Left renal pelvis (tissue), 4 donors: ENCODE data around the gene MRPS35. TPM values are rescaled to one million over a fixed set of nuclear protein-coding genes. Genes with fewer than 3 reads are reported as not detected.

Experiments used
- DNase-seq, 4 donors: peaks; one replicate each; pipeline ENCODE4 v3.0.0-alpha.2; 2013; ENCODE audit warnings: low read depth in 4 of 4, low spot score in 3 of 4
- polyA plus RNA-seq, 4 donors: library from polyadenylated mRNA; unstranded; fragments of 120-200 nt; gene quantifications; one replicate each; pipeline ENCODE4 v1.2.1, GENCODE V29; 2013; ENCODE audit not compliant: insufficient read length in 4 of 4

Gene MRPS35
- polyA plus RNA-seq, 4 donors = 43.4 to 92.2 (median 77.7) TPM

DNA sequence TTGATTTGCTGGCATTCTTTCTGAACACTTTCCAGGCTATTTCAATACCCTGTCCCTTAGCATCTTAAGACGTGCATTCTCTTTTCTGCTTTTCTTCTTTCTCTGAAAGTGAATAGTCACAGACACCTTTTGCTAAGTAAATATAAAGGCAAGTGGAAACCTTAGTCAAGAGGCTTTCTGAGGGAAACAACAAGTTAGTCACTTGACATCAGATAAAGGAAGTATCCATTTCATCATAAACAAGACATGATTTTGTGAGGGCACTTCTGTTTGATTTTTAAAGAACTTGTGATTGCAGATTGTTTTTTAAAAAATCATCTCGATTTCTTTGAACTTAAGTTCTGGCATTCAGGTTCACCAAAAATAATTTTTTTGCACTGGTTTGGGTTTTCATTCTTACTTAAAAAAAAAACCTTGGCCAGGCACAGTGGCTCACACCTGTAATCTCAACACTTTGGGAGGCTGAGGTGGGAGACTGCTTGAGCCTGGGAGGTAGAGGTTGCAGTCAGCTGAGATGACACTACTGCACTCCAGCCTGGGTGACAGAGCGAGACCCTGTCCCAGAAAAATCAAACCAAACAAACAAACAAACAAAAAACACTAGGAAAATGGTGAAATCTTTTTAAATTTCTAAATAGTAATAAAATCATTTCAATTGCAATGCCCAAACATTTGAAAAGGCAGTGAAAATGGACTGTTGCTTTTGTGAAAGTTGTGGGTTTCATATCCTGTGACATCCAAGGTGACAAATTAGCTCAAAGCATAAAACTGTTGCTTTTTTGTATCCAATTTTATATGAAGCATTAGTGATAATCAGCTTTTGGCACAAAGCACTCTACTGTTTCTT, 61.1 kb downstream of the MRPS35 start:
- DNase-seq = no peak

GRCh38 chr12:27772328-27773049, 61.9 kb downstream of the MRPS35 start:
- DNase-seq = no peak

- no peak for DNase-seq
Measured at GRCh38 chr12:27777141-27777540, 66.5 kb downstream of the MRPS35 start.

DNA sequence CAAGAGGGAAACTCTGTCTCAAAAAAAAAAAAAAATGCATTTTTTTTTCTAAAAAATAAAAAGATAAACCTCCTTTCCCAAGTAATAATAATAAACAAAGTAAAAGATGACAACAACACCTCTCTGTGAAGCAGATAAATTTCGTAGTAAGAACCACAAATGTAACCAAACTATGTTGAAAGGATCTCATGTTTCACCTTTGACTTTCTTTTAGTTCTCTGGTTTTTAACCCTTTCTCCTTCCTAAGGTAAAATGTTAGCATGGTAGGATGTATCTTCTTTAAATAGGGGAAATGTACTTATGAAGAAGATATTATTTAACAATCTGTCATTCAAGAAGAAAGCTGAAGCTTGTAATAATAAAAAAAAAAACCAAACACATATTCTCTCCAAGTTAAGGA, 67.6 kb downstream of the MRPS35 start:
- no peak for DNase-seq

GRCh38 chr12:27779416-27779919, 68.8 kb downstream of the MRPS35 start:
- DNase-seq = peak in 2 of 4 donors; percentile 24 to 48

DNA sequence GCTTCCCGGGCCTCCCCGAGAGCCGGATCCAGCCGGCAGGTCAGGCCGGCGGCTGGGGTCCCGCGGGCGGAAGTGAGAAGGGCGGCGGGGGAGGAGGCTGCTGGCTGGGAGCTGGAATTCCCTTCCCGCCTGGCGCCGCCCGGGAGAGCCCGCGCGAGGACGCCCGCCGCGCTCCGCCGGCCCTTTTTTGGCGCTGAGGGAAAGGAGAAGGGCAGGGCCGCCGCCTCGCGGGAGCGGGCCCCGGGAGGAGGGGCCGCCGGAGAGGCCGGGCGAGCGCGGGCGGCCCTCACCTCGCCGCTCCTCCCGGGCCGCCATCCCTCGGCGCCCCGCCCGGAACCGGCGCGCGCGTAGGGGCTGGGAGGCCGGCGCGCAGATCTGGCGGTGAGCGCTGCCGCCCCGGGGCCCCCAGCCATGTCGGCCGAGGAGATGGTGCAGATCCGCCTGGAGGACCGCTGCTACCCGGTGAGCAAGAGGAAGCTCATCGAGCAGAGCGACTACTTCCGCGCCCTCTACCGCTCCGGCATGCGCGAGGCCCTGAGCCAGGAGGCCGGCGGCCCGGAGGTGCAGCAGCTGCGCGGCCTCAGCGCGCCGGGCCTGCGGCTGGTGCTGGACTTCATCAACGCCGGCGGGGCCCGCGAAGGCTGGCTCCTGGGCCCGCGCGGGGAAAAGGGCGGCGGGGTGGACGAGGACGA, 69.4 kb downstream of the MRPS35 start, which contains the start of the genes KLHL42 and MANSC4:
Gene KLHL42 (plus strand): TSS at position 314 of the 692 bp plus-strand sequence. CDS start 98 bp downstream, at position 412.
Gene MANSC4 (minus strand): TSS at position 317 of the 692 bp plus-strand sequence. CDS start 8,960 bp downstream, outside the sequence.
- DNase-seq = peak; percentile 43 to 64 (median 52)

DNA sequence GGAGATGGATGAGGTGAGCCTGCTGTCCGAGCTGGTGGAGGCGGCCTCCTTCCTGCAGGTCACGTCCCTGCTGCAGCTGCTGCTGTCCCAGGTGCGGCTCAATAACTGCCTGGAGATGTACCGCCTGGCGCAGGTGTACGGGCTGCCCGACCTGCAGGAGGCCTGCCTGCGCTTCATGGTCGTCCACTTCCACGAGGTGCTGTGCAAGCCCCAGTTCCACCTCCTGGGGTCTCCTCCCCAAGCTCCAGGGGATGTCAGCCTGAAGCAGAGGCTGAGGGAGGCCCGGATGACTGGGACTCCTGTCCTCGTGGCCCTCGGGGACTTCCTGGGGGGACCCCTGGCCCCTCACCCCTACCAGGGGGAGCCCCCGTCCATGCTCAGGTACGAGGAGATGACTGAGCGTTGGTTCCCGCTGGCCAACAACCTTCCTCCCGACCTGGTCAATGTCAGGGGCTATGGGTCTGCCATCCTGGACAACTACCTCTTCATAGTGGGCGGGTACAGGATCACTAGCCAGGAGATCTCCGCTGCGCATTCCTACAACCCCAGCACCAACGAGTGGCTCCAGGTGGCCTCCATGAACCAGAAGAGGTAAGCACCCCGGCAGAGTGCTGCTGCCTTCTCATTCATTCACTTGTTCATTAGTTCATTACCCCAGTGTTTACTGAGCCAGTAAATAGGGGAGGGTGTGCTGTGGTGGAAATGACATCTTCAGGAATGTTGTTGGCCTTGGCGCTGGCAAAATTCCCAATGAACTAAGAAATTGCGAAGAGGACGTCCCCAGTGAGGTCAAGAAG, 70.2 kb downstream of the MRPS35 start:
- peak in 2 of 4 donors; percentile 27 to 43 for DNase-seq

GRCh38 chr12:27781680-27782079, 71.0 kb downstream of the MRPS35 start:
- no peak for DNase-seq

- DNase-seq = no peak
Measured at GRCh38 chr12:27782481-27782880, 71.8 kb downstream of the MRPS35 start.

DNA sequence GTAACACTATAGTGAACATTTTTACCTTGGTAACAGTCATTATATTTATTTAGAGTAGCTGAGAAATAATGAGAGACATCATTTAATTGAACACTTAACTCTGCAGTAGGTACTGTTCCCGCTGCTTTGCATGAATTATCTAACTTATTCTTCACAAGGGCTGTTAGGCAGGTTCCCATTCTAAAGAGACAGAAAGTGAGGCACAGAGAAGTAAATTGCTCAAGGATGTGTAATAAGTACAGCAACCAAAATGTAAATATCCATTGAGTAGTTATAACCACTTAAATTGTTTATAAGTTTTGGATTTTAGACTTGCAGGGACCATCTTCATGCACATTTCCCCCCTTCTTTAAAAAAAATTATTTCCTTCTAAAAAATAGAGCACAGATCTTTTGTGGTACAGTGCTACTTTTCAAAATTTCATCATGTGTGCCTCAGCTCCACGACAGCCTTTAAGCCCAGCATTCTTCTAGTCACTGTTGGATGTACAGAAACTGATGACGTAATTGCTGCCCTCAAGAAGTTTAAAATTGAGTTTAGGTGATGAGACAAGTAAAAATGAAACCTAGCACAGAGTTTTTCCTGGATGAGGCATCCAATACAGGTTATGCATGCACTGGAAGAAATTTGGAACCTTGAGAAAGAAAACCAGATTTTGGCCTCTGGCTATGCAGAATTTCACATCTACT, 75.4 kb downstream of the MRPS35 start:
- DNase-seq = no peak

DNA sequence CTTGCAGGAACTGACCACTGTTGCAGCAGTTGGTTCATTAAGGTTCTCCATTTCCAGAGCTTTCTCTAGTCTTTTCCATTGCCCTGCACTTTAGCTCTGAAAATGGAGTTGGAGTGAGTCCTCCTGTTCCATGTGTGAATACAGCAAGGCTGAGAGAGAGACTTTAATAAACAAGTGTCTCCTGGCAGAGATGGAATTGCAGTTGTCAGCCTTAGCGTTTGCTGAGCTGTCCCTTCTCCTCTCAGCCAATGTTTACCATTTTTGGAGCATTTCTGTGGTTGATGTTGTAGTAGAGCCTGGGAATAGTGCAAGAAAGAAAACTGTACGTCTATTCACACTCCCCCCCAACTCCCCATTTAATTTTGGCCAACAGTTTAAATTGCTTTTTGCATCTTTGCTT, 76.9 kb downstream of the MRPS35 start:
- DNase-seq = no peak

GRCh38 chr12:27790179-27790578, 79.5 kb downstream of the MRPS35 start:
- no peak for DNase-seq

DNA sequence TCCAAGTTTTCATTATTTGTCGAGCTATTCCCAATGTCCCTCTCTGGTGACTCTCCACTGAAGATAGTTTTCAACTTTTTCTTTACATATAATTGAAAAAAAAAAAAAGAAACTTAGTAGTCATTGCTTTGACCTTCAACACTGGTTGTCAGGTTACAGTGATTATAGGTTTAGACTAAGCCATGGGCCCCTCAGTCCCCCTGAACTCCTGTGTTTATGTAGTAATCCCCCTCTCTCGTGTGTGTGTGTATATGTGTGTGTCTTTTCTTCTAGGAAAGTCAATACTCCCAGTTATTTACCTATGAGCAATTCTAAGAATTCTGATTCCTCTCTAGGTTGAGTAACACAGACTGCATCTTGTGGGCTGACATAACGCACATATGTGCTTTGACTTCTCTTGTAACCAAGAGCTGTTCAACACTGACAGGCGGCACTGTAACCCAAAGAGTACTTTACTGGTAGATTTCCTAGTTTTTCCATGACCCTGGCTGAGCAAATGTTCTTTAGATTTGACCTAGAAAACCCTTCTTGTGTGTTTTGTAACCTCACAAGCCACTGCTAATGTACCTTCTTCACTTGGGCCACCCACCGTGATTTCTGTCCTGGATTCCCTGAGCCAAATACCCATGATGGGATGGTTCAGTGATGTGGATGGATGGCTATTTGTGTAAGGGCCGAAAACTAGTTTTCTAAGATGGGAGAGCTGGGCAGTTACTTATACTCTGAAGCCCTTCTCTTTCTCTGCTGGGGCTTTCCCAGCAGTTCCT, 84.4 kb downstream of the MRPS35 start:
- no peak for DNase-seq

GRCh38 chr12:27796128-27796527, 85.5 kb downstream of the MRPS35 start:
- DNase-seq = no peak

GRCh38 chr12:27797301-27798025, 86.8 kb downstream of the MRPS35 start:
- DNase-seq = no peak

GRCh38 chr12:27800819-27801218, 90.2 kb downstream of the MRPS35 start:
- no peak for DNase-seq

- no peak for DNase-seq
Measured at GRCh38 chr12:27801630-27802029, 91.0 kb downstream of the MRPS35 start.

- no peak for DNase-seq
Measured at GRCh38 chr12:27802511-27802910, 91.9 kb downstream of the MRPS35 start.
